H1 (cell line): ENCODE results near the gene DPP3. TPM values are rescaled to one million over a fixed set of nuclear protein-coding genes. Genes with fewer than 3 reads are reported as not detected.

ENCODE experiments used
- CTCF ChIA-PET: fragments of 300-600 bp; sonication (Branson Sonifier 250); formaldehyde crosslinking; loops from one replicate; lab custom pipeline; 2021; ENCODE audit not compliant: partially characterized antibody; lab: Charles Lee
- POLR2A ChIA-PET: fragments of 300-600 bp; sonication (Branson Sonifier 250); formaldehyde crosslinking; loops from one replicate; lab custom pipeline; 2021; ENCODE audit warnings: inconsistent platforms; ENCODE audit not compliant: partially characterized antibody; lab: Charles Lee
- DNase-seq, 2 experiments: peaks; one replicate each; pipeline versions ENCODE4 v3.0.0 to v3.0.0-alpha.2; 2010 to 2022; ENCODE audit warnings: low spot score in 2 of 2, low read depth in 1 of 2, mixed read lengths in 1 of 2
- FAIRE-seq: peaks from 2 replicates; lab custom pipeline; 2011; peaks lifted over from hg19 to GRCh38; lab: Jason Lieb, UNC
- H2AFZ ChIP-seq: 2 replicates; pipeline ENCODE4 v1.8.1; 2012; ENCODE audit warnings: low read length, inconsistent platforms
- H2AK5ac ChIP-seq: 2 replicates; pipeline ENCODE4 v1.6.1; 2013; ENCODE audit warnings: low read depth, low read length
- H2BK120ac ChIP-seq: replicated peaks from 2 replicates; pipeline ENCODE3; 2013; ENCODE audit warnings: low read depth, low read length, inconsistent platforms
- H2BK12ac ChIP-seq: 2 replicates; pipeline ENCODE4 v1.6.1; 2013; ENCODE audit warnings: low read depth, low read length
- H2BK15ac ChIP-seq: 2 replicates; pipeline ENCODE4 v1.6.1; 2013; ENCODE audit warnings: low read length
- H2BK20ac ChIP-seq: 2 replicates; pipeline ENCODE4 v1.6.1; 2013; ENCODE audit warnings: low read length
- H2BK5ac ChIP-seq: 2 replicates; pipeline ENCODE4 v1.6.1; 2013; ENCODE audit warnings: low read depth, low read length
- H3K14ac ChIP-seq: 2 replicates; pipeline ENCODE4 v1.6.1; 2013; ENCODE audit warnings: inconsistent platforms; ENCODE audit not compliant: insufficient read length
- H3K18ac ChIP-seq: 2 replicates; pipeline ENCODE4 v1.6.1; 2013; ENCODE audit warnings: low read length; ENCODE audit errors: extremely low read depth
- H3K23ac ChIP-seq: 2 replicates; pipeline ENCODE4 v1.6.1; 2013; ENCODE audit warnings: inconsistent platforms; ENCODE audit not compliant: insufficient read length
- H3K23me2 ChIP-seq: 2 replicates; pipeline ENCODE4 v1.6.1; 2013; ENCODE audit warnings: low read depth, low read length
- H3K27ac ChIP-seq: 2 replicates; pipeline ENCODE4 v1.6.1; 2011; ENCODE audit warnings: low read depth, low read length, inconsistent platforms
- H3K27me3 ChIP-seq, 4 experiments: replicated peaks in 1 of 4; 1 replicate in 1 of 4; 2 replicates in 3 of 4; pipeline versions ENCODE4 v1.6.1 to v1.8.1; 2011 to 2013; ENCODE audit warnings: low read length in 3 of 4, mild to moderate bottlenecking in 3 of 4, inconsistent platforms in 2 of 4, mixed read lengths in 2 of 4, moderate library complexity in 1 of 4; ENCODE audit not compliant: control insufficient read depth in 3 of 4, insufficient read depth in 3 of 4; ENCODE audit errors: extremely low read depth in 1 of 4
- H3K36me3 ChIP-seq, 4 experiments: 2 replicates each; pipeline versions ENCODE4 v1.6.1 to v1.8.1; 2011 to 2013; ENCODE audit warnings: mild to moderate bottlenecking in 4 of 4, low read length in 3 of 4, moderate library complexity in 2 of 4, control low read depth in 1 of 4, inconsistent platforms in 1 of 4; ENCODE audit not compliant: insufficient read depth in 4 of 4, control insufficient read depth in 2 of 4
- H3K4ac ChIP-seq: replicated peaks from 2 replicates; pipeline ENCODE3; 2013; ENCODE audit warnings: low read length, low read depth, mixed read lengths, inconsistent platforms; ENCODE audit not compliant: insufficient read length
- H3K4me1 ChIP-seq, 4 experiments: replicated peaks in 1 of 4; 1 replicate in 1 of 4; 2 replicates in 3 of 4; pipeline versions ENCODE4 v1.6.1 to v1.8.1; 2011 to 2013; ENCODE audit warnings: low read length in 3 of 4, inconsistent platforms in 2 of 4, mixed read lengths in 1 of 4; ENCODE audit not compliant: insufficient read depth in 4 of 4, control insufficient read depth in 3 of 4
- H3K4me2 ChIP-seq, 2 experiments: 2 replicates each; pipeline versions ENCODE4 v1.6.1 to v1.8.1; 2011 to 2013; ENCODE audit warnings: low read depth in 2 of 2, low read length in 2 of 2, control low read depth in 1 of 2, inconsistent platforms in 1 of 2, mild to moderate bottlenecking in 1 of 2; ENCODE audit not compliant: insufficient read depth in 1 of 2
- H3K4me3 ChIP-seq, 4 experiments: fragments of 200-600, 300-600 bp in 1 of 4; sonication (generic), shearing (Covaris generic), sonication (Bioruptor Twin) in 1 of 4; 2 replicates each; pipeline versions ENCODE4 v1.5.1 to v1.8.1; 2011 to 2016; ENCODE audit warnings: low read length in 4 of 4, low read depth in 3 of 4, control low read depth in 2 of 4, inconsistent platforms in 2 of 4, mild to moderate bottlenecking in 2 of 4, mixed read lengths in 1 of 4, moderate library complexity in 1 of 4; ENCODE audit not compliant: insufficient read depth in 2 of 4; ENCODE audit errors: extremely low read depth in 1 of 4
- H3K56ac ChIP-seq: replicated peaks from 2 replicates; pipeline ENCODE3; 2013; ENCODE audit warnings: low read depth, mild to moderate bottlenecking, mixed read lengths, low read length, inconsistent platforms; ENCODE audit not compliant: insufficient read length
- H3K79me1 ChIP-seq: 2 replicates; pipeline ENCODE4 v1.6.1; 2013; ENCODE audit warnings: low read depth, low read length, control low read depth
- H3K79me2 ChIP-seq, 2 experiments: 2 replicates each; pipeline versions ENCODE4 v1.6.1 to v1.8.1; 2012 to 2013; ENCODE audit warnings: low read length in 2 of 2, mild to moderate bottlenecking in 2 of 2, inconsistent platforms in 1 of 2; ENCODE audit not compliant: insufficient read depth in 2 of 2, control insufficient read depth in 1 of 2
- H3K9ac ChIP-seq, 4 experiments: replicated peaks in 1 of 4; 1 replicate in 1 of 4; 2 replicates in 3 of 4; pipeline versions ENCODE4 v1.6.1 to v1.8.1; 2011 to 2013; ENCODE audit warnings: low read depth in 3 of 4, low read length in 3 of 4, control low read depth in 2 of 4, mild to moderate bottlenecking in 2 of 4, moderate library complexity in 2 of 4, inconsistent platforms in 1 of 4; ENCODE audit errors: extremely low read depth in 1 of 4
- H3K9me3 ChIP-seq, 2 experiments: 2 replicates each; pipeline versions ENCODE4 v1.6.1 to v1.8.1; 2012 to 2013; ENCODE audit warnings: mild to moderate bottlenecking in 2 of 2, moderate library complexity in 2 of 2, control low read depth in 1 of 2, inconsistent platforms in 1 of 2, low read depth in 1 of 2, low read length in 1 of 2, mixed read lengths in 1 of 2; ENCODE audit not compliant: insufficient read depth in 2 of 2
- H4K20me1 ChIP-seq, 2 experiments: replicated peaks in 1 of 2; 2 replicates each; pipeline versions ENCODE3 to v1.8.1; 2011 to 2013; ENCODE audit warnings: inconsistent platforms in 2 of 2, low read length in 2 of 2, mild to moderate bottlenecking in 1 of 2; ENCODE audit not compliant: insufficient read depth in 2 of 2, control insufficient read depth in 1 of 2
- H4K5ac ChIP-seq: 2 replicates; pipeline ENCODE4 v1.6.1; 2013; ENCODE audit warnings: low read length, low read depth, mixed read lengths, inconsistent platforms; ENCODE audit not compliant: insufficient read length
- H4K8ac ChIP-seq: 2 replicates; pipeline ENCODE4 v1.8.0; 2013; ENCODE audit warnings: mild to moderate bottlenecking, moderate library complexity, low read length, inconsistent platforms; ENCODE audit not compliant: insufficient read depth; ENCODE audit errors: extremely low read depth
- H4K91ac ChIP-seq: replicated peaks from 2 replicates; pipeline ENCODE3; 2013; ENCODE audit warnings: low read length, mixed read lengths, inconsistent platforms; ENCODE audit not compliant: insufficient read length
- ATF2 ChIP-seq: IDR thresholded peaks from 2 replicates; pipeline ENCODE4 v1.6.1; 2012; ENCODE audit warnings: low read length, inconsistent platforms
- E2F6 ChIP-seq: IDR thresholded peaks from 2 replicates; pipeline ENCODE4 v1.6.1; 2012; ENCODE audit warnings: inconsistent platforms
- GABPA ChIP-seq: IDR thresholded peaks from 2 replicates; pipeline ENCODE4 v1.6.1; 2011; ENCODE audit warnings: mild to moderate bottlenecking, low read length, moderate library complexity, borderline replicate concordance; ENCODE audit not compliant: insufficient read depth
- GTF2F1 ChIP-seq: IDR thresholded peaks from 2 replicates; pipeline ENCODE4 v1.6.1; 2012; ENCODE audit warnings: low read depth, low read length, improper control_type of control experiment, borderline replicate concordance
- JUND ChIP-seq: IDR thresholded peaks from 2 replicates; pipeline ENCODE4 v1.6.1; 2011; ENCODE audit warnings: mild to moderate bottlenecking, improper control_type of control experiment, low read length
- KDM1A ChIP-seq: fragments of 200-600, 300-600 bp; sonication (generic); IDR thresholded peaks from 2 replicates; pipeline ENCODE4 v1.7.1; 2016; ENCODE audit warnings: mild to moderate bottlenecking, low read length, borderline replicate concordance
- RAD21 ChIP-seq, 2 experiments: IDR thresholded peaks in 1 of 2; conservative IDR thresholded peaks in 1 of 2; 2 replicates each; pipeline ENCODE4 v1.6.1; 2011; ENCODE audit warnings: low read depth in 2 of 2, low read length in 2 of 2, improper control_type of control experiment in 1 of 2, inconsistent platforms in 1 of 2, mild to moderate bottlenecking in 1 of 2, moderate library complexity in 1 of 2
- SIX5 ChIP-seq: IDR thresholded peaks from 2 replicates; pipeline ENCODE4 v1.6.1; 2011; ENCODE audit warnings: mild to moderate bottlenecking, low read depth, low read length
- SP1 ChIP-seq: IDR thresholded peaks from 2 replicates; pipeline ENCODE4 v1.6.1; 2011; ENCODE audit warnings: low read depth, low read length
- ZNF274 ChIP-seq: IDR thresholded peaks from 2 replicates; pipeline ENCODE4 v1.7.0; 2012; ENCODE audit warnings: low read length, borderline replicate concordance; ENCODE audit errors: extremely low read depth
- WGBS, 2 experiments: shearing (Covaris generic) in 1 of 2; methylation state at CpG; one replicate each; pipeline versions ENCODE4 v1.1.6 to v1.1.7; 2013 to 2015; ENCODE audit warnings: low lambda C conversion rate in 2 of 2, mixed read lengths in 2 of 2, inconsistent platforms in 1 of 2, low coverage in 1 of 2, missing lambda C conversion rate in 1 of 2; ENCODE audit not compliant: insufficient replicate concordance in 2 of 2, insufficient coverage in 1 of 2, insufficient read length in 1 of 2; ENCODE audit errors: extremely low coverage in 1 of 2, missing lambda C conversion rate in 1 of 2; 5-methylcytosine and 5-hydroxymethylcytosine counted together
- polyA plus RNA-seq, 7 experiments: library from polyadenylated mRNA; depleted of rRNA in 3 of 7; stranded (reverse) in 5 of 7; unstranded in 2 of 7; fragments of >200 nt in 5 of 7; fragments of 200-250 nt in 2 of 7; gene quantifications; 1 replicate in 5 of 7; 2 replicates in 1 of 7; 4 replicates in 1 of 7; pipeline versions ENCODE4 v1.2.1 to v1.2.3, GENCODE V29; 2011 to 2013; ENCODE audit warnings: missing spikeins in 2 of 7, mixed read lengths in 2 of 7
- total RNA-seq: library from RNA; stranded (reverse); fragmentation: NEBNext Ultra II Directional; extraction: Animal tissue kit (Norgen Biotek cat#: 25700); gene quantifications from 2 replicates; pipeline ENCODE4 v1.2.1, GENCODE V29; 2021

The DPP3 gene
- total and polyA plus RNA-seq, 2 of the 8 experiments (the other 6 are each of a cell fraction or from before 2014, with no cell fraction given), result 75.1 to 82.7 TPM

- H4K91ac ChIP-seq, result no peak overlapping the region
- no peak overlapping the region for H3K4me3 ChIP-seq
- H3K56ac ChIP-seq, result no peak overlapping the region
- 94% methylated on average over 24 of the region's 24 CpGs; no CpG with 5 or more reads in 1 of the 2 experiments for WGBS, 2 experiments
- no peaks in the 10 kb centered on the region for H3K27me3 ChIP-seq
- DNase-seq (no peak), FAIRE-seq (no peak)
- H4K20me1 ChIP-seq, result peaks cover 0 to 5% of the 10 kb centered on the region in 2 experiments
- no peaks in the 10 kb centered on the region for H3K79me1 ChIP-seq
- H3K23ac ChIP-seq, result no peak overlapping the region
- no peak overlapping the region for H2AK5ac ChIP-seq
- H3K23me2 ChIP-seq, result no peaks in the 10 kb centered on the region
- no peak overlapping the region for H3K18ac ChIP-seq
- no peak overlapping the region for H2BK12ac ChIP-seq
- H2BK20ac ChIP-seq, result peak overlapping the region; percentile 32; the same call in 1 of the 2 replicates
- H2BK15ac ChIP-seq, result no peak overlapping the region
- no peak overlapping the region for H4K8ac ChIP-seq
- POLR2A ChIA-PET, result interaction anchor here (0.9 to 3.6 kb wide), 3 partner anchors 11 to 71 kb away, joined by 3 to 15 read pairs (median 4); partner anchors contain the start of genes ACTN3 and ZDHHC24
- CTCF ChIA-PET, result interaction anchor here (1.1 kb wide), 1 partner anchor 10 kb away, joined by 3 read pairs; no protein-coding TSS in a partner anchor
- H3K4me1 ChIP-seq, result peaks cover 0 to 2% (median 0%) of the 10 kb centered on the region in 4 experiments; a peak in 1 of 7 replicates
- H3K9ac ChIP-seq, result no peak overlapping the region
- no peak overlapping the region for H3K4me2 ChIP-seq
- no peak overlapping the region for H2BK120ac ChIP-seq
- no peak overlapping the region for H3K4ac ChIP-seq
- H4K5ac ChIP-seq, result no peak overlapping the region
- no peaks in the 10 kb centered on the region for H3K79me2 ChIP-seq
- H2BK5ac ChIP-seq, result no peak overlapping the region
- H3K27ac ChIP-seq, result no peak overlapping the region
- peaks cover 25 to 58% (median 47%) of the 10 kb centered on the region in 4 experiments for H3K36me3 ChIP-seq
- H3K14ac ChIP-seq, result no peak overlapping the region
- no peak overlapping the region for H2AFZ ChIP-seq
- no peaks in the 10 kb centered on the region for H3K9me3 ChIP-seq
- TF ChIP-seq GABPA, result no peak
- no peak for TF ChIP-seq ZNF274
- no peak for TF ChIP-seq KDM1A
- no peak for TF ChIP-seq SIX5
- no peak for TF ChIP-seq JUND
- no peak for TF ChIP-seq E2F6
- no peak for TF ChIP-seq SP1
- TF ChIP-seq RAD21 (IDR thresholded peaks at IDR 0.05 in 1 of 2, conservative IDR thresholded peaks at IDR 0.05 in 1 of 2; ENCODE audit: low read depth in 2 of 2, low read length in 2 of 2), result no peak
- no peak for TF ChIP-seq ATF2
- no peak for TF ChIP-seq GTF2F1
Measured at GRCh38 chr11:66557733-66558326, 77.6 kb downstream of the DPP3 start.
